HG02588 (cell line): ENCODE measurements around the gene LACC1.

Experiments
- ATAC-seq: cut with Tn5 transposase; IDR thresholded peaks from one replicate; pipeline ENCODE4 v1.9.1; 2021; ENCODE audit warnings: mild to moderate bottlenecking, moderate library complexity; ENCODE audit not compliant: unreplicated experiment

Gene LACC1

GRCh38 chr13:43879755-43880181, at the start of gene LACC1:
Gene LACC1, plus strand, starts transcription at chr13:43879904. Its CDS starts 1,082 bp downstream, at chr13:43880986.
- peak; percentile 33 for ATAC-seq

- ATAC-seq = no peak
These were observed 49.2 kb upstream of the LACC1 start for GRCh38 chr13:43830497-43830881.

GRCh38 chr13:43831088-43831487, 48.6 kb upstream of the LACC1 start:
- no peak for ATAC-seq

GRCh38 chr13:43835701-43836100, 44.0 kb upstream of the LACC1 start:
- ATAC-seq = no peak

GRCh38 chr13:43838909-43839308, 40.8 kb upstream of the LACC1 start:
- no peak for ATAC-seq

GRCh38 chr13:43846496-43847158, 33.1 kb upstream of the LACC1 start:
- no peak for ATAC-seq

- no peak for ATAC-seq
These were observed 31.6 kb upstream of the LACC1 start for GRCh38 chr13:43848001-43848649.

- no peak for ATAC-seq
These were observed 28.8 kb upstream of the LACC1 start for GRCh38 chr13:43850873-43851272.

- no peak for ATAC-seq
These were observed 26.7 kb upstream of the LACC1 start for GRCh38 chr13:43852923-43853404.

- no peak for ATAC-seq
These were observed 17.8 kb upstream of the LACC1 start for GRCh38 chr13:43861863-43862262.

- no peak for ATAC-seq
These were observed 14.8 kb upstream of the LACC1 start for GRCh38 chr13:43864921-43865320.

- no peak for ATAC-seq
These were observed 13.8 kb upstream of the LACC1 start for GRCh38 chr13:43865892-43866291.

GRCh38 chr13:43872181-43872580, 7.5 kb upstream of the LACC1 start:
- no peak for ATAC-seq

- no peak for ATAC-seq
These were observed 5.1 kb upstream of the LACC1 start for GRCh38 chr13:43874504-43875092.

GRCh38 chr13:43876366-43876765, 3.3 kb upstream of the LACC1 start:
- no peak for ATAC-seq

GRCh38 chr13:43877326-43877725, 2.4 kb upstream of the LACC1 start:
- ATAC-seq = no peak

- ATAC-seq = no peak
These were observed 1.9 kb upstream of the LACC1 start for GRCh38 chr13:43877766-43878165.

GRCh38 chr13:43878892-43879754, 581 bp upstream of the LACC1 start, which contains the start of gene CCDC122:
Gene CCDC122, minus strand, starts transcription at chr13:43879740. Its CDS starts 10,364 bp downstream, at chr13:43869376.
- peak; percentile 77 for ATAC-seq

- no peak for ATAC-seq
These were observed 631 bp downstream of the LACC1 start for GRCh38 chr13:43880214-43880855.

GRCh38 chr13:43880926-43881325, 1.2 kb downstream of the LACC1 start:
- ATAC-seq = no peak

GRCh38 chr13:43881580-43881979, 1.9 kb downstream of the LACC1 start:
- ATAC-seq = no peak
